Transverse colon (tissue), 4 donors: ENCODE data around the gene MTF2. TPM values are rescaled to one million over a fixed set of nuclear protein-coding genes. Genes with fewer than 3 reads are reported as not detected.

Source experiments
- DNase-seq: peaks from one replicate; pipeline ENCODE4 v3.0.0-alpha.2; 2019
- H3K27ac ChIP-seq, 4 donors: fragments of 200-600 bp; sonication (generic); 2 replicates each; pipeline ENCODE4 v1.5.1; 2016 to 2018; ENCODE audit warnings: inconsistent platforms in 4 of 4
- H3K27me3 ChIP-seq: fragments of 200-600 bp; sonication (generic); 2 replicates; pipeline ENCODE4 v1.5.1; 2017; ENCODE audit warnings: inconsistent platforms
- H3K36me3 ChIP-seq, 4 donors: fragments of 200-600 bp; sonication (generic); 2 replicates each; pipeline ENCODE4 v1.5.1; 2017 to 2019; ENCODE audit warnings: inconsistent platforms in 4 of 4
- H3K4me1 ChIP-seq, 4 donors: fragments of 200-600 bp; sonication (generic); 2 replicates each; pipeline ENCODE4 v1.5.1; 2017 to 2020; ENCODE audit warnings: inconsistent platforms in 4 of 4
- H3K4me3 ChIP-seq, 4 donors: fragments of 200-600 bp; sonication (generic); 1 replicate in 1 of 4; 2 replicates in 3 of 4; pipeline versions ENCODE4 v1.5.1 to v1.6.1; 2017 to 2019; ENCODE audit warnings: inconsistent platforms in 4 of 4
- H3K9me3 ChIP-seq, 2 donors: fragments of 200-600 bp; sonication (generic); 2 replicates each; pipeline ENCODE4 v1.5.1; 2017 to 2019; ENCODE audit warnings: inconsistent platforms in 2 of 2
- CTCF ChIP-seq, 5 experiments: fragments of 200-600 bp in 3 of 5; fragments of 450-650 bp in 2 of 5; sonication (generic) in 3 of 5; IDR thresholded peaks; 1 replicate in 2 of 5; 2 replicates in 3 of 5; pipeline ENCODE4 v1.5.1; 2016 to 2017; ENCODE audit warnings: antibody characterized with exemption in 5 of 5, inconsistent platforms in 3 of 5, mild to moderate bottlenecking in 2 of 5, moderate library complexity in 1 of 5
- EP300 ChIP-seq: sonication (generic); formaldehyde crosslinking; IDR thresholded peaks from one replicate; pipeline ENCODE4 v1.6.1; 2017; ENCODE audit warnings: antibody characterized with exemption, low read depth
- POLR2A ChIP-seq: fragments of 450-650 bp; IDR thresholded peaks from one replicate; pipeline ENCODE4 v1.6.1; 2016; ENCODE audit warnings: antibody characterized with exemption, mild to moderate bottlenecking, moderate library complexity
- POLR2AphosphoS5 ChIP-seq, 3 donors: sonication (generic); formaldehyde crosslinking; IDR thresholded peaks; one replicate each; pipeline ENCODE4 v1.6.1; 2016; ENCODE audit warnings: antibody characterized with exemption in 3 of 3
- WGBS, 2 donors: methylation state at CpG; one replicate each; pipeline ENCODE4 v1.1.5; 2018; ENCODE audit warnings: low coverage in 1 of 2; 5-methylcytosine and 5-hydroxymethylcytosine counted together
- in situ Hi-C, 4 donors: fragments of 200-750 bp; cut with MboI; loops; one replicate each; pipeline versions ENCODE4 v1.15.0 to v1.15.1; 2017; ENCODE audit warnings: low sequenced_read_pairs in 3 of 4, low pct_ligation_motif_present in 1 of 4, low pct_unique_long_range_greater_than_20kb in 1 of 4
- intact Hi-C: fragments of 100-400 bp; cut with DNase I; formaldehyde crosslinking; loops from one replicate; pipeline ENCODE4 v1.15.1; 2023; ENCODE audit warnings: low total_unique reads
- total RNA-seq, 4 donors: library from RNA; depleted of rRNA; stranded (reverse); fragments of >200 nt; gene quantifications; one replicate each; pipeline ENCODE4 v1.1.0, GENCODE V29; 2016

Gene MTF2
- total RNA-seq, 4 donors from 2014 or later = 9.0 to 33.3 (median 22.4) TPM

- Histone ChIP-seq H3K27me3 (no peaks in the 10 kb centered on the region), H3K9me3 (no peaks in the 10 kb centered on the region), H3K4me1 (peaks cover 0 to 3% (median 0%) of the 10 kb centered on the region in 4 donors), H3K36me3 (no peaks in the 10 kb centered on the region), H3K4me3 (no peak overlapping the region), H3K27ac (no peak overlapping the region)
- 42 to 58% methylated on average over 7 of the region's 7 CpGs for WGBS, 2 donors
- in situ Hi-C loops (no loop called here), intact Hi-C loops (no loop called here)
- no peak for DNase-seq
- TF ChIP-seq EP300 = no peak
- no peak for TF ChIP-seq POLR2A
- TF ChIP-seq POLR2AphosphoS5 (IDR thresholded peaks at IDR 0.05) = no peak
- no peak for TF ChIP-seq CTCF (IDR thresholded peaks at IDR 0.05)
Observed at GRCh38 chr1:93148001-93148400, 68.9 kb downstream of the MTF2 start.

- no peaks in the 10 kb centered on the region for H3K27me3 ChIP-seq
- H3K4me3 ChIP-seq = no peak overlapping the region
- peaks cover 0 to 10% (median 0%) of the 10 kb centered on the region in 4 donors for H3K4me1 ChIP-seq
- WGBS, 2 donors = 8 to 20% methylated on average over 1 of the region's 1 CpG
- peaks cover 0 to 23% (median under 1%) of the 10 kb centered on the region in 4 donors for H3K36me3 ChIP-seq
- no peaks in the 10 kb centered on the region for H3K9me3 ChIP-seq
- intact Hi-C loops (no loop called here), in situ Hi-C loops (no loop called here)
- TF ChIP-seq CTCF (IDR thresholded peaks at IDR 0.05) (no peak), POLR2AphosphoS5 (IDR thresholded peaks at IDR 0.05) (no peak), POLR2A (no peak), EP300 (no peak)
- H3K27ac ChIP-seq = no peak overlapping the region
- DNase-seq = no peak
Observed at GRCh38 chr1:93150729-93151128, 71.6 kb downstream of the MTF2 start.

GRCh38 chr1:93151474-93151873 lies 72.4 kb downstream of the MTF2 start:
- Histone ChIP-seq H3K4me1 (peaks cover 0 to 10% (median 0%) of the 10 kb centered on the region in 4 donors), H3K36me3 (peaks cover 0 to 26% (median 3%) of the 10 kb centered on the region in 4 donors), H3K4me3 (no peak overlapping the region), H3K9me3 (no peaks in the 10 kb centered on the region), H3K27ac (no peak overlapping the region), H3K27me3 (no peaks in the 10 kb centered on the region)
- intact Hi-C loops (no loop called here), in situ Hi-C loops (no loop called here)
- no peak for DNase-seq
- TF ChIP-seq POLR2AphosphoS5 (IDR thresholded peaks at IDR 0.05) (no peak), POLR2A (no peak), EP300 (no peak), CTCF (IDR thresholded peaks at IDR 0.05) (no peak)

- Histone ChIP-seq H3K4me3 (no peak overlapping the region), H3K36me3 (peaks cover 0 to 35% (median 7%) of the 10 kb centered on the region in 4 donors), H3K4me1 (peaks cover 0 to 10% (median 0%) of the 10 kb centered on the region in 4 donors), H3K9me3 (no peaks in the 10 kb centered on the region), H3K27ac (no peak overlapping the region), H3K27me3 (no peaks in the 10 kb centered on the region)
- in situ Hi-C loops (no loop called here), intact Hi-C loops (no loop called here)
- TF ChIP-seq POLR2A (no peak), EP300 (no peak), CTCF (IDR thresholded peaks at IDR 0.05) (no peak), POLR2AphosphoS5 (IDR thresholded peaks at IDR 0.05) (no peak)
- 82 to 85% methylated on average over 2 of the region's 2 CpGs for WGBS, 2 donors
- DNase-seq = no peak
Observed at GRCh38 chr1:93152835-93153234, 73.8 kb downstream of the MTF2 start.
